Muscle layer of duodenum (tissue), 2 donors: ENCODE measurements around the gene GGTLC2.
"Not testable (repeated sequence)": the region's sequence is repeated elsewhere in the genome, so short reads cannot be mapped to it uniquely, and the experiment has no call there.

ENCODE experiments used
- H3K27ac ChIP-seq: one replicate; pipeline ENCODE4 v1.7.0; 2013; ENCODE audit warnings: mild to moderate bottlenecking, low read length
- H3K27me3 ChIP-seq: one replicate; pipeline ENCODE4 v1.7.0; 2013; ENCODE audit warnings: low read depth, mild to moderate bottlenecking, control low read depth, low read length
- H3K36me3 ChIP-seq, 2 donors: one replicate each; pipeline ENCODE4 v1.7.0; 2013; ENCODE audit warnings: low read length in 2 of 2, control low read depth in 1 of 2, mild to moderate bottlenecking in 1 of 2; ENCODE audit not compliant: insufficient read depth in 2 of 2, control insufficient read depth in 1 of 2
- H3K4me1 ChIP-seq, 2 donors: one replicate each; pipeline ENCODE4 v1.7.0; 2013; ENCODE audit warnings: low read length in 2 of 2, mild to moderate bottlenecking in 2 of 2, control low read depth in 1 of 2, moderate library complexity in 1 of 2; ENCODE audit not compliant: insufficient read depth in 2 of 2, control insufficient read depth in 1 of 2
- H3K4me3 ChIP-seq, 2 donors: one replicate each; pipeline ENCODE4 v1.7.0; 2013; ENCODE audit warnings: low read length in 2 of 2, low read depth in 1 of 2, mild to moderate bottlenecking in 1 of 2
- H3K9me3 ChIP-seq, 2 donors: one replicate each; pipeline ENCODE4 v1.7.0; 2013; ENCODE audit warnings: low read length in 2 of 2, control low read depth in 1 of 2, mild to moderate bottlenecking in 1 of 2; ENCODE audit not compliant: control insufficient read depth in 1 of 2
- donor health status: healthy.

The GGTLC2 gene

GRCh38 chr22:22614065-22614464 is 30.3 kb upstream of the GGTLC2 start:
- no peak overlapping the region for H3K27ac ChIP-seq
- H3K4me3 ChIP-seq: no peak overlapping the region
- H3K36me3 ChIP-seq: no peaks in the 10 kb centered on the region
- no peaks in the 10 kb centered on the region for H3K4me1 ChIP-seq
- H3K27me3 ChIP-seq: no peaks in the 10 kb centered on the region
- no peaks in the 10 kb centered on the region for H3K9me3 ChIP-seq

- H3K9me3 ChIP-seq: no peaks in the 10 kb centered on the region
- no peak overlapping the region for H3K27ac ChIP-seq
- H3K4me1 ChIP-seq: no peaks in the 10 kb centered on the region
- no peaks in the 10 kb centered on the region for H3K36me3 ChIP-seq
- no peaks in the 10 kb centered on the region for H3K27me3 ChIP-seq
- H3K4me3 ChIP-seq: no peak overlapping the region
These were observed 27.8 kb upstream of the GGTLC2 start for GRCh38 chr22:22616636-22617035.

GRCh38 chr22:22618448-22618847 is 26.0 kb upstream of the GGTLC2 start:
- H3K27me3 ChIP-seq: no peaks in the 10 kb centered on the region
- no peaks in the 10 kb centered on the region for H3K36me3 ChIP-seq
- no peak overlapping the region for H3K27ac ChIP-seq
- H3K4me3 ChIP-seq: no peak overlapping the region
- H3K9me3 ChIP-seq: no peaks in the 10 kb centered on the region
- no peaks in the 10 kb centered on the region for H3K4me1 ChIP-seq

- H3K27ac ChIP-seq: no peak overlapping the region
- no peak overlapping the region for H3K4me3 ChIP-seq
- H3K36me3 ChIP-seq: no peaks in the 10 kb centered on the region
- no peaks in the 10 kb centered on the region for H3K27me3 ChIP-seq
- no peaks in the 10 kb centered on the region for H3K9me3 ChIP-seq
- H3K4me1 ChIP-seq: no peaks in the 10 kb centered on the region
These were observed 25.5 kb upstream of the GGTLC2 start for GRCh38 chr22:22618923-22619322.

- H3K9me3 ChIP-seq: peaks cover 0 to 6% of the 10 kb centered on the region in 2 donors
- no peaks in the 10 kb centered on the region for H3K27me3 ChIP-seq
- no peaks in the 10 kb centered on the region for H3K36me3 ChIP-seq
- no peak overlapping the region for H3K27ac ChIP-seq
- H3K4me1 ChIP-seq: no peaks in the 10 kb centered on the region
- no peak overlapping the region for H3K4me3 ChIP-seq
These were observed 24.5 kb upstream of the GGTLC2 start for GRCh38 chr22:22619765-22620414.

GRCh38 chr22:22628546-22629495 is 15.6 kb upstream of the GGTLC2 start:
- not testable (repeated sequence) for H3K36me3 ChIP-seq, H3K27ac ChIP-seq, H3K27me3 ChIP-seq, H3K4me1 ChIP-seq, H3K9me3 ChIP-seq, H3K4me3 ChIP-seq

- not testable (repeated sequence) for H3K4me1 ChIP-seq, H3K27me3 ChIP-seq, H3K36me3 ChIP-seq, H3K4me3 ChIP-seq, H3K27ac ChIP-seq, H3K9me3 ChIP-seq
These were observed 13.2 kb upstream of the GGTLC2 start for GRCh38 chr22:22631223-22631652.

GRCh38 chr22:22632226-22632625 is 12.2 kb upstream of the GGTLC2 start:
- not testable (repeated sequence) for H3K9me3 ChIP-seq

GRCh38 chr22:22633533-22633932 is 10.9 kb upstream of the GGTLC2 start:
- H3K4me1 ChIP-seq, H3K4me3 ChIP-seq, H3K27me3 ChIP-seq, H3K9me3 ChIP-seq, H3K36me3 ChIP-seq, H3K27ac ChIP-seq: not testable (repeated sequence)

More at GRCh38 chr22:22632226-22632625, 12.2 kb upstream of the GGTLC2 start:
- not testable (repeated sequence) for H3K27ac ChIP-seq, H3K36me3 ChIP-seq, H3K27me3 ChIP-seq, H3K4me1 ChIP-seq, H3K4me3 ChIP-seq

GRCh38 chr22:22636260-22636659 is 8.2 kb upstream of the GGTLC2 start:
- not testable (repeated sequence) for H3K4me3 ChIP-seq, H3K27me3 ChIP-seq, H3K27ac ChIP-seq, H3K36me3 ChIP-seq, H3K4me1 ChIP-seq, H3K9me3 ChIP-seq

GRCh38 chr22:22638313-22638712 is 6.1 kb upstream of the GGTLC2 start:
- not testable (repeated sequence) for H3K27ac ChIP-seq, H3K27me3 ChIP-seq, H3K4me1 ChIP-seq, H3K36me3 ChIP-seq, H3K4me3 ChIP-seq, H3K9me3 ChIP-seq
